H1 (cell line): ENCODE data around the gene MRPL19. TPM values are rescaled to one million over a fixed set of nuclear protein-coding genes. Genes with fewer than 3 reads are reported as not detected.
"Not testable (repeated sequence)": the region's sequence is repeated elsewhere in the genome, so short reads cannot be mapped to it uniquely, and the experiment has no call there.

ENCODE experiments used
- CTCF ChIA-PET: fragments of 300-600 bp; sonication (Branson Sonifier 250); formaldehyde crosslinking; loops from one replicate; lab custom pipeline; 2021; ENCODE audit not compliant: partially characterized antibody; lab: Charles Lee
- POLR2A ChIA-PET: fragments of 300-600 bp; sonication (Branson Sonifier 250); formaldehyde crosslinking; loops from one replicate; lab custom pipeline; 2021; ENCODE audit warnings: inconsistent platforms; ENCODE audit not compliant: partially characterized antibody; lab: Charles Lee
- DNase-seq, 2 experiments: peaks; one replicate each; pipeline versions ENCODE4 v3.0.0 to v3.0.0-alpha.2; 2010 to 2022; ENCODE audit warnings: low spot score in 2 of 2, low read depth in 1 of 2, mixed read lengths in 1 of 2
- FAIRE-seq: peaks from 2 replicates; lab custom pipeline; 2011; peaks lifted over from hg19 to GRCh38; lab: Jason Lieb, UNC
- H2AFZ ChIP-seq: 2 replicates; pipeline ENCODE4 v1.8.1; 2012; ENCODE audit warnings: low read length, inconsistent platforms
- H2AK5ac ChIP-seq: 2 replicates; pipeline ENCODE4 v1.6.1; 2013; ENCODE audit warnings: low read depth, low read length
- H2BK120ac ChIP-seq: replicated peaks from 2 replicates; pipeline ENCODE3; 2013; ENCODE audit warnings: low read depth, low read length, inconsistent platforms
- H2BK12ac ChIP-seq: 2 replicates; pipeline ENCODE4 v1.6.1; 2013; ENCODE audit warnings: low read depth, low read length
- H2BK15ac ChIP-seq: 2 replicates; pipeline ENCODE4 v1.6.1; 2013; ENCODE audit warnings: low read length
- H2BK20ac ChIP-seq: 2 replicates; pipeline ENCODE4 v1.6.1; 2013; ENCODE audit warnings: low read length
- H2BK5ac ChIP-seq: 2 replicates; pipeline ENCODE4 v1.6.1; 2013; ENCODE audit warnings: low read depth, low read length
- H3K14ac ChIP-seq: 2 replicates; pipeline ENCODE4 v1.6.1; 2013; ENCODE audit warnings: inconsistent platforms; ENCODE audit not compliant: insufficient read length
- H3K18ac ChIP-seq: 2 replicates; pipeline ENCODE4 v1.6.1; 2013; ENCODE audit warnings: low read length; ENCODE audit errors: extremely low read depth
- H3K23ac ChIP-seq: 2 replicates; pipeline ENCODE4 v1.6.1; 2013; ENCODE audit warnings: inconsistent platforms; ENCODE audit not compliant: insufficient read length
- H3K23me2 ChIP-seq: 2 replicates; pipeline ENCODE4 v1.6.1; 2013; ENCODE audit warnings: low read depth, low read length
- H3K27ac ChIP-seq: 2 replicates; pipeline ENCODE4 v1.6.1; 2011; ENCODE audit warnings: low read depth, low read length, inconsistent platforms
- H3K27me3 ChIP-seq, 4 experiments: replicated peaks in 1 of 4; 1 replicate in 1 of 4; 2 replicates in 3 of 4; pipeline versions ENCODE4 v1.6.1 to v1.8.1; 2011 to 2013; ENCODE audit warnings: low read length in 3 of 4, mild to moderate bottlenecking in 3 of 4, inconsistent platforms in 2 of 4, mixed read lengths in 2 of 4, moderate library complexity in 1 of 4; ENCODE audit not compliant: control insufficient read depth in 3 of 4, insufficient read depth in 3 of 4; ENCODE audit errors: extremely low read depth in 1 of 4
- H3K36me3 ChIP-seq, 4 experiments: 2 replicates each; pipeline versions ENCODE4 v1.6.1 to v1.8.1; 2011 to 2013; ENCODE audit warnings: mild to moderate bottlenecking in 4 of 4, low read length in 3 of 4, moderate library complexity in 2 of 4, control low read depth in 1 of 4, inconsistent platforms in 1 of 4; ENCODE audit not compliant: insufficient read depth in 4 of 4, control insufficient read depth in 2 of 4
- H3K4ac ChIP-seq: replicated peaks from 2 replicates; pipeline ENCODE3; 2013; ENCODE audit warnings: low read length, low read depth, mixed read lengths, inconsistent platforms; ENCODE audit not compliant: insufficient read length
- H3K4me1 ChIP-seq, 4 experiments: replicated peaks in 1 of 4; 1 replicate in 1 of 4; 2 replicates in 3 of 4; pipeline versions ENCODE4 v1.6.1 to v1.8.1; 2011 to 2013; ENCODE audit warnings: low read length in 3 of 4, inconsistent platforms in 2 of 4, mixed read lengths in 1 of 4; ENCODE audit not compliant: insufficient read depth in 4 of 4, control insufficient read depth in 3 of 4
- H3K4me2 ChIP-seq, 2 experiments: 2 replicates each; pipeline versions ENCODE4 v1.6.1 to v1.8.1; 2011 to 2013; ENCODE audit warnings: low read depth in 2 of 2, low read length in 2 of 2, control low read depth in 1 of 2, inconsistent platforms in 1 of 2, mild to moderate bottlenecking in 1 of 2; ENCODE audit not compliant: insufficient read depth in 1 of 2
- H3K4me3 ChIP-seq, 4 experiments: fragments of 200-600, 300-600 bp in 1 of 4; sonication (generic), shearing (Covaris generic), sonication (Bioruptor Twin) in 1 of 4; 2 replicates each; pipeline versions ENCODE4 v1.5.1 to v1.8.1; 2011 to 2016; ENCODE audit warnings: low read length in 4 of 4, low read depth in 3 of 4, control low read depth in 2 of 4, inconsistent platforms in 2 of 4, mild to moderate bottlenecking in 2 of 4, mixed read lengths in 1 of 4, moderate library complexity in 1 of 4; ENCODE audit not compliant: insufficient read depth in 2 of 4; ENCODE audit errors: extremely low read depth in 1 of 4
- H3K56ac ChIP-seq: replicated peaks from 2 replicates; pipeline ENCODE3; 2013; ENCODE audit warnings: low read depth, mild to moderate bottlenecking, mixed read lengths, low read length, inconsistent platforms; ENCODE audit not compliant: insufficient read length
- H3K79me1 ChIP-seq: 2 replicates; pipeline ENCODE4 v1.6.1; 2013; ENCODE audit warnings: low read depth, low read length, control low read depth
- H3K79me2 ChIP-seq, 2 experiments: 2 replicates each; pipeline versions ENCODE4 v1.6.1 to v1.8.1; 2012 to 2013; ENCODE audit warnings: low read length in 2 of 2, mild to moderate bottlenecking in 2 of 2, inconsistent platforms in 1 of 2; ENCODE audit not compliant: insufficient read depth in 2 of 2, control insufficient read depth in 1 of 2
- H3K9ac ChIP-seq, 4 experiments: replicated peaks in 1 of 4; 1 replicate in 1 of 4; 2 replicates in 3 of 4; pipeline versions ENCODE4 v1.6.1 to v1.8.1; 2011 to 2013; ENCODE audit warnings: low read depth in 3 of 4, low read length in 3 of 4, control low read depth in 2 of 4, mild to moderate bottlenecking in 2 of 4, moderate library complexity in 2 of 4, inconsistent platforms in 1 of 4; ENCODE audit errors: extremely low read depth in 1 of 4
- H3K9me3 ChIP-seq, 2 experiments: 2 replicates each; pipeline versions ENCODE4 v1.6.1 to v1.8.1; 2012 to 2013; ENCODE audit warnings: mild to moderate bottlenecking in 2 of 2, moderate library complexity in 2 of 2, control low read depth in 1 of 2, inconsistent platforms in 1 of 2, low read depth in 1 of 2, low read length in 1 of 2, mixed read lengths in 1 of 2; ENCODE audit not compliant: insufficient read depth in 2 of 2
- H4K20me1 ChIP-seq, 2 experiments: replicated peaks in 1 of 2; 2 replicates each; pipeline versions ENCODE3 to v1.8.1; 2011 to 2013; ENCODE audit warnings: inconsistent platforms in 2 of 2, low read length in 2 of 2, mild to moderate bottlenecking in 1 of 2; ENCODE audit not compliant: insufficient read depth in 2 of 2, control insufficient read depth in 1 of 2
- H4K5ac ChIP-seq: 2 replicates; pipeline ENCODE4 v1.6.1; 2013; ENCODE audit warnings: low read length, low read depth, mixed read lengths, inconsistent platforms; ENCODE audit not compliant: insufficient read length
- H4K8ac ChIP-seq: 2 replicates; pipeline ENCODE4 v1.8.0; 2013; ENCODE audit warnings: mild to moderate bottlenecking, moderate library complexity, low read length, inconsistent platforms; ENCODE audit not compliant: insufficient read depth; ENCODE audit errors: extremely low read depth
- H4K91ac ChIP-seq: replicated peaks from 2 replicates; pipeline ENCODE3; 2013; ENCODE audit warnings: low read length, mixed read lengths, inconsistent platforms; ENCODE audit not compliant: insufficient read length
- WGBS, 2 experiments: shearing (Covaris generic) in 1 of 2; methylation state at CpG; one replicate each; pipeline versions ENCODE4 v1.1.6 to v1.1.7; 2013 to 2015; ENCODE audit warnings: low lambda C conversion rate in 2 of 2, mixed read lengths in 2 of 2, inconsistent platforms in 1 of 2, low coverage in 1 of 2, missing lambda C conversion rate in 1 of 2; ENCODE audit not compliant: insufficient replicate concordance in 2 of 2, insufficient coverage in 1 of 2, insufficient read length in 1 of 2; ENCODE audit errors: extremely low coverage in 1 of 2, missing lambda C conversion rate in 1 of 2; 5-methylcytosine and 5-hydroxymethylcytosine counted together
- polyA plus RNA-seq, 7 experiments: library from polyadenylated mRNA; depleted of rRNA in 3 of 7; stranded (reverse) in 5 of 7; unstranded in 2 of 7; fragments of >200 nt in 5 of 7; fragments of 200-250 nt in 2 of 7; gene quantifications; 1 replicate in 5 of 7; 2 replicates in 1 of 7; 4 replicates in 1 of 7; pipeline versions ENCODE4 v1.2.1 to v1.2.3, GENCODE V29; 2011 to 2013; ENCODE audit warnings: missing spikeins in 2 of 7, mixed read lengths in 2 of 7
- total RNA-seq: library from RNA; stranded (reverse); fragmentation: NEBNext Ultra II Directional; extraction: Animal tissue kit (Norgen Biotek cat#: 25700); gene quantifications from 2 replicates; pipeline ENCODE4 v1.2.1, GENCODE V29; 2021

MRPL19 gene
- total and polyA plus RNA-seq, 2 of the 8 experiments (the other 6 are each of a cell fraction or from before 2014, with no cell fraction given) = 18.1 to 75.2 TPM

GRCh38 chr2:75683430-75683829 is 36.8 kb downstream of the MRPL19 start:
- H2BK120ac ChIP-seq, H3K18ac ChIP-seq, DNase-seq, H2BK20ac ChIP-seq, H3K9ac ChIP-seq, POLR2A ChIA-PET, H3K23ac ChIP-seq, H4K20me1 ChIP-seq, H3K79me2 ChIP-seq, H3K79me1 ChIP-seq, H3K4me3 ChIP-seq, H2BK12ac ChIP-seq, H4K8ac ChIP-seq, H2BK5ac ChIP-seq, H2BK15ac ChIP-seq, H4K91ac ChIP-seq, H2AK5ac ChIP-seq, H2AFZ ChIP-seq, H3K14ac ChIP-seq, H3K4me1 ChIP-seq, H4K5ac ChIP-seq, H3K56ac ChIP-seq, H3K4ac ChIP-seq, H3K9me3 ChIP-seq, FAIRE-seq, H3K27me3 ChIP-seq, H3K23me2 ChIP-seq, H3K27ac ChIP-seq, H3K4me2 ChIP-seq: not testable (repeated sequence)
- peaks cover 0 to 18% (median 9%) of the 10 kb centered on the region in 4 experiments; a peak in 4 of 8 replicates for H3K36me3 ChIP-seq
- CTCF ChIA-PET = interaction anchor here (1.7 kb wide), 1 partner anchor 43 kb away, joined by 5 read pairs; no protein-coding TSS in a partner anchor
- WGBS, 2 experiments = 97% methylated on average over 5 of the region's 5 CpGs; no CpG with 5 or more reads in 1 of the 2 experiments
